ENCODE results near the gene PPP1R26. TPM values are rescaled to one million over a fixed set of nuclear protein-coding genes. Genes with fewer than 3 reads are reported as not detected.

Gene PPP1R26
- total and polyA plus RNA-seq, 4 donors: 9.3 to 29.6 (median 18.3) TPM

DNA sequence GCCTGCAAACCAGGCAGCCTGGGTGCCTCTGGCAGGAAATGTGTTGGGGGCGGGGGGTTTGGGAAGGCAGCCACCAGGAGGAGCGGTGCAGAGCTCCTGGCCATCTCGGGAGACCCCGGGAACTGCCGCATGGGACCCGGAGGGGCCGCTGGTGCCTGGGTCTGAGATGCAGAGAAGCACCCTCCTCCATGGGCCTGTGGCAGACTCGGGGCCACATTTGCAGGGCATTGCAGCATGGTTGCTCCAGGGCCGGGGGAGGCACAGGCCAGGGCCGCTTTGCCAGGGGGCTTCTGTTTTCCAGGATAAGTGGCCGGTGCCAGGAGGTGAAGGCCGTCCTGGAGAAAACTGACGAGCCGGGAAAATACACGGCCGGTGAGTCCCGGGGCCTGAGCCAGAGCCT is 43.3 kb downstream of the PPP1R26 start:
- ATAC-seq (ENCODE audit: insufficient read depth, low FRiP score): no peak

GRCh38 chr9:135523521-135524129 is 44.0 kb downstream of the PPP1R26 start:
- Histone ChIP-seq H3K27ac (ENCODE audit: low read depth in 1 of 2, low read length in 1 of 2) (no peak overlapping the region), H3K4me3 (no peak overlapping the region), H3K27me3 (ENCODE audit: control insufficient read depth in 3 of 3, insufficient read depth in 3 of 3, low read length in 2 of 3) (peaks cover 0 to 4% (median 0%) of the 10 kb centered on the region in 3 donors), H3K9ac (ENCODE audit: insufficient read depth in 1 of 2, low read length in 2 of 2) (no peak overlapping the region), H3K4me1 (ENCODE audit: control insufficient read depth in 5 of 5, insufficient read depth in 5 of 5, low read length in 5 of 5) (no peaks in the 10 kb centered on the region), H3K9me3 (ENCODE audit: control insufficient read depth in 4 of 4, insufficient read depth in 3 of 4, low read length in 3 of 4) (peaks cover 0 to 2% (median 0%) of the 10 kb centered on the region in 4 donors), H3K36me3 (ENCODE audit: control insufficient read depth in 4 of 4, insufficient read depth in 4 of 4, low read length in 4 of 4) (no peaks in the 10 kb centered on the region)
- DNase-seq: no peak
- ATAC-seq (ENCODE audit: insufficient read depth, low FRiP score): no peak
- TF ChIP-seq CTCF (IDR thresholded peaks at IDR 0.05; ENCODE audit: control extremely low read depth, extremely low read depth): no peak
- whole genome bisulfite sequencing, 2 donors: 72 to 86% methylated on average over 21 of the region's 21 CpGs

More for the DNA sequence above, 43.3 kb downstream of the PPP1R26 start:
- Histone ChIP-seq H3K4me1 (ENCODE audit: control insufficient read depth in 5 of 5, insufficient read depth in 5 of 5, low read length in 5 of 5) (no peaks in the 10 kb centered on the region), H3K9ac (ENCODE audit: insufficient read depth in 1 of 2, low read length in 2 of 2) (no peak overlapping the region), H3K27ac (ENCODE audit: low read depth in 1 of 2, low read length in 1 of 2) (no peak overlapping the region), H3K9me3 (ENCODE audit: control insufficient read depth in 4 of 4, insufficient read depth in 3 of 4, low read length in 3 of 4) (peaks cover 0 to 2% (median 0%) of the 10 kb centered on the region in 4 donors), H3K36me3 (ENCODE audit: control insufficient read depth in 4 of 4, insufficient read depth in 4 of 4, low read length in 4 of 4) (no peaks in the 10 kb centered on the region), H3K27me3 (ENCODE audit: control insufficient read depth in 3 of 3, insufficient read depth in 3 of 3, low read length in 2 of 3) (peaks cover 0 to 4% (median 0%) of the 10 kb centered on the region in 3 donors), H3K4me3 (no peak overlapping the region)
- TF ChIP-seq CTCF (IDR thresholded peaks at IDR 0.05; ENCODE audit: control extremely low read depth, extremely low read depth): no peak
- 70 to 80% methylated on average over 17 of the region's 17 CpGs for WGBS, 2 donors
- no peak for DNase-seq

DNA sequence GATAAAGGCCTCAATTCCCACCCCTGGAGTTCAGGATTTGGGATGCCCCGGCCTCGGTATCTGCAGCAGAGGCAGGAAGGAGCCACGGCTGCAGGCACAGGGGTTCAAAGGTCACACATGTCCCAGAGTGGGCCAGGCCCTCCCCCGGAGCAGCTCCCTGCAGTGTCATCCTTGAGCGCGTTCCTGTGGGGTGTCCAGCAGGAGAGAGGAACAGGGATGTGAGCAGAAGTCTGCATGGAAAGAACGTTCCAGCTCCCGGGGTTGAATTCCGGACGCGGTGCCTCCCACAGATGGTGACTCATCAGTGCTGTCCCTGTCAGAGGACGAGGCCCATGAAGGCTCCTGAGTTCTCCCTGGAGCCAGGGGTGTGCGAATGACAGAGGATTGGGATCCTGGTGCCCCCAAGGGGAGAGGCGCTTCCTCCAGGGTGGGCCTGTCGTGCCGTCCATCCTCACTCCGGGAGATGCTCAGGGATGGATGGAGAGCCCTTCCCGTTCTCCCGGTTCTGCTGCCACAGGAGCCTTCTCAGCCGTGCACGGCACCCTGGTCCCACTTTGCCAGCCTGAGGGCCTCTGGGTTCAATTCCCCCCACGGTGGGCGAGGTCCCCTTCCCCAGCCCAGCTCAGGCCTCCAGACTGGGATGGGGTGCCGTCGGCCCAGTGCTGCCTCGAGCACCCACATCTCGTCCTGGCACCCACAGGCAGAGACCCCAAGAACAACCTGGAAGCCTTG is 44.7 kb downstream of the PPP1R26 start:
- peaks cover 0 to 2% (median 0%) of the 10 kb centered on the region in 4 donors for H3K9me3 ChIP-seq (ENCODE audit: control insufficient read depth in 4 of 4, insufficient read depth in 3 of 4, low read length in 3 of 4)
- ATAC-seq (ENCODE audit: insufficient read depth, low FRiP score): no peak
- no peaks in the 10 kb centered on the region for H3K4me1 ChIP-seq (ENCODE audit: control insufficient read depth in 5 of 5, insufficient read depth in 5 of 5, low read length in 5 of 5)
- no peaks in the 10 kb centered on the region for H3K36me3 ChIP-seq (ENCODE audit: control insufficient read depth in 4 of 4, insufficient read depth in 4 of 4, low read length in 4 of 4)
- H3K4me3 ChIP-seq: no peak overlapping the region
- no peak overlapping the region for H3K27ac ChIP-seq (ENCODE audit: low read depth in 1 of 2, low read length in 1 of 2)
- 66 to 85% methylated on average over 26 to 27 of the region's 27 CpGs for WGBS, 2 donors
- TF ChIP-seq CTCF (IDR thresholded peaks at IDR 0.05; ENCODE audit: control extremely low read depth, extremely low read depth): no peak
- peaks cover 0 to 4% (median 0%) of the 10 kb centered on the region in 3 donors for H3K27me3 ChIP-seq (ENCODE audit: control insufficient read depth in 3 of 3, insufficient read depth in 3 of 3, low read length in 2 of 3)
- no peak overlapping the region for H3K9ac ChIP-seq (ENCODE audit: insufficient read depth in 1 of 2, low read length in 2 of 2)
- DNase-seq: no peak

Measured in lung (tissue), 12 donors.